Spleen (tissue), 7 donors: ENCODE measurements around the gene FAM151A.

Experiments used
- POLR2AphosphoS5 ChIP-seq, 3 donors: sonication (generic); formaldehyde crosslinking; IDR thresholded peaks; one replicate each; pipeline ENCODE4 v1.5.1; 2017; ENCODE audit warnings: antibody characterized with exemption in 3 of 3
- TF ChIP-seq, protein P1 (sequence below), 11 experiments: fragments of 200-600 bp in 7 of 11; fragments of 450-650 bp in 4 of 11; sonication (generic) in 4 of 11; IDR thresholded peaks in 8 of 11; conservative IDR thresholded peaks in 3 of 11; 1 replicate in 7 of 11; 2 replicates in 4 of 11; pipeline versions ENCODE4 v1.4.0 to v1.8.0; 2016 to 2021; ENCODE audit warnings: antibody characterized with exemption in 11 of 11, inconsistent platforms in 4 of 11, mild to moderate bottlenecking in 1 of 11
- donor health status: DM: no; HTN: no; CAD: no; lungs with moderate emphysema.
- donor health status: DM: no; HTN: no; CAD: no.
- donor health status: DM: no; HTN: no; CAD: no.

GRCh38 chr1:54643736-54644135 lies 20.4 kb upstream of the FAM151A start:
- no peak for TF ChIP-seq POLR2AphosphoS5 (IDR thresholded peaks at IDR 0.05)
- TF ChIP-seq, protein P1, sequence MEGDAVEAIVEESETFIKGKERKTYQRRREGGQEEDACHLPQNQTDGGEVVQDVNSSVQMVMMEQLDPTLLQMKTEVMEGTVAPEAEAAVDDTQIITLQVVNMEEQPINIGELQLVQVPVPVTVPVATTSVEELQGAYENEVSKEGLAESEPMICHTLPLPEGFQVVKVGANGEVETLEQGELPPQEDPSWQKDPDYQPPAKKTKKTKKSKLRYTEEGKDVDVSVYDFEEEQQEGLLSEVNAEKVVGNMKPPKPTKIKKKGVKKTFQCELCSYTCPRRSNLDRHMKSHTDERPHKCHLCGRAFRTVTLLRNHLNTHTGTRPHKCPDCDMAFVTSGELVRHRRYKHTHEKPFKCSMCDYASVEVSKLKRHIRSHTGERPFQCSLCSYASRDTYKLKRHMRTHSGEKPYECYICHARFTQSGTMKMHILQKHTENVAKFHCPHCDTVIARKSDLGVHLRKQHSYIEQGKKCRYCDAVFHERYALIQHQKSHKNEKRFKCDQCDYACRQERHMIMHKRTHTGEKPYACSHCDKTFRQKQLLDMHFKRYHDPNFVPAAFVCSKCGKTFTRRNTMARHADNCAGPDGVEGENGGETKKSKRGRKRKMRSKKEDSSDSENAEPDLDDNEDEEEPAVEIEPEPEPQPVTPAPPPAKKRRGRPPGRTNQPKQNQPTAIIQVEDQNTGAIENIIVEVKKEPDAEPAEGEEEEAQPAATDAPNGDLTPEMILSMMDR (IDR thresholded peaks at IDR 0.05 in 8 of 11, conservative IDR thresholded peaks at IDR 0.05 in 3 of 11): no peak
